GM21825 (cell line): Measurements from ENCODE around the gene PRM3.

Experiments used
- ATAC-seq: cut with Tn5 transposase; IDR thresholded peaks from one replicate; pipeline ENCODE4 v1.9.1; 2021; ENCODE audit warnings: mild to moderate bottlenecking, moderate library complexity; ENCODE audit not compliant: unreplicated experiment

PRM3 gene

GRCh38 chr16:11283820-11284248, 10.4 kb upstream of the PRM3 start:
- no peak for ATAC-seq

- no peak for ATAC-seq
Measured at GRCh38 chr16:11280616-11281522, 7.4 kb upstream of the PRM3 start, which contains the start of gene PRM1. Gene PRM1, minus strand, starts transcription at chr16:11281330. Its CDS starts 92 bp downstream, at chr16:11281238.

GRCh38 chr16:11278681-11279628, 5.5 kb upstream of the PRM3 start:
- ATAC-seq: no peak

- no peak for ATAC-seq
Measured at GRCh38 chr16:11277607-11278337, 4.3 kb upstream of the PRM3 start.

- ATAC-seq: no peak
Measured at GRCh38 chr16:11276896-11277593, 3.6 kb upstream of the PRM3 start.

GRCh38 chr16:11276143-11276895, 2.9 kb upstream of the PRM3 start, which contains the start of gene PRM2:
Gene PRM2, minus strand, starts transcription at chr16:11276480. Its CDS starts 110 bp downstream, at chr16:11276370.
- ATAC-seq: no peak

- no peak for ATAC-seq
Measured at GRCh38 chr16:11274964-11275363, 1.5 kb upstream of the PRM3 start.

GRCh38 chr16:11273721-11274324, 394 bp upstream of the PRM3 start:
- no peak for ATAC-seq

- ATAC-seq: no peak
Measured at GRCh38 chr16:11272484-11272883, 945 bp downstream of the PRM3 start.

- no peak for ATAC-seq
Measured at GRCh38 chr16:11271610-11272009, 1.8 kb downstream of the PRM3 start.

- no peak for ATAC-seq
Measured at GRCh38 chr16:11270602-11271162, 2.7 kb downstream of the PRM3 start.

GRCh38 chr16:11268921-11269375, 4.5 kb downstream of the PRM3 start, which contains the start of gene TNP2:
Gene TNP2, minus strand, starts transcription at chr16:11269325. Its CDS starts 63 bp downstream, at chr16:11269262.
- ATAC-seq: no peak

- no peak for ATAC-seq
Measured at GRCh38 chr16:11265124-11265523, 8.3 kb downstream of the PRM3 start.

GRCh38 chr16:11264155-11264832, 9.1 kb downstream of the PRM3 start:
- no peak for ATAC-seq

GRCh38 chr16:11263737-11264136, 9.7 kb downstream of the PRM3 start:
- ATAC-seq: no peak

- no peak for ATAC-seq
Measured at GRCh38 chr16:11262915-11263314, 10.5 kb downstream of the PRM3 start.

- ATAC-seq: no peak
Measured at GRCh38 chr16:11260596-11260966, 12.8 kb downstream of the PRM3 start.
